Measurements from ENCODE around the gene FLVCR2.

FLVCR2 gene

GRCh38 chr14:75625034-75625433 lies 46.6 kb downstream of the FLVCR2 start:
- Histone ChIP-seq H3K9me3 (ENCODE audit: insufficient read depth, low read length) (no peaks in the 10 kb centered on the region), H3F3A (ENCODE audit: insufficient read depth) (no peaks in the 10 kb centered on the region), H3K79me2 (ENCODE audit: insufficient read depth, low read length) (no peaks in the 10 kb centered on the region), H4K20me1 (ENCODE audit: low read depth, low read length) (no peaks in the 10 kb centered on the region), H2AFZ (ENCODE audit: low read depth, low read length, severe bottlenecking) (no peak overlapping the region), H3K27me3 (ENCODE audit: low read length) (no peaks in the 10 kb centered on the region), H3K36me3 (ENCODE audit: low read length) (no peaks in the 10 kb centered on the region), H3K9me2 (replicated peaks; ENCODE audit: insufficient read depth, low read length) (no peaks in the 10 kb centered on the region), H3K27ac (ENCODE audit: low read depth, low read length) (no peak overlapping the region), H3K4me3 (ENCODE audit: insufficient read depth, low read length, poor library complexity, severe bottlenecking) (no peak overlapping the region), H3K9ac (ENCODE audit: low read length) (no peak overlapping the region), H3K4me2 (ENCODE audit: low read depth, low read length, poor library complexity, severe bottlenecking) (no peak overlapping the region)
- TF ChIP-seq EZH2phosphoT487 (conservative IDR thresholded peaks at IDR 0.05; ENCODE audit: low read length) (no peak), CTCF (IDR thresholded peaks at IDR 0.05; ENCODE audit: insufficient read depth, low read length, poor library complexity, severe bottlenecking) (no peak)

- no peaks in the 10 kb centered on the region for H3K9me2 ChIP-seq (replicated peaks; ENCODE audit: insufficient read depth, low read length)
- no peaks in the 10 kb centered on the region for H3K9me3 ChIP-seq (ENCODE audit: insufficient read depth, low read length)
- no peaks in the 10 kb centered on the region for H3F3A ChIP-seq (ENCODE audit: insufficient read depth)
- no peak overlapping the region for H2AFZ ChIP-seq (ENCODE audit: low read depth, low read length, severe bottlenecking)
- H3K36me3 ChIP-seq (ENCODE audit: low read length), result no peaks in the 10 kb centered on the region
- no peak overlapping the region for H3K4me3 ChIP-seq (ENCODE audit: insufficient read depth, low read length, poor library complexity, severe bottlenecking)
- no peak overlapping the region for H3K4me2 ChIP-seq (ENCODE audit: low read depth, low read length, poor library complexity, severe bottlenecking)
- H3K79me2 ChIP-seq (ENCODE audit: insufficient read depth, low read length), result no peaks in the 10 kb centered on the region
- no peaks in the 10 kb centered on the region for H4K20me1 ChIP-seq (ENCODE audit: low read depth, low read length)
- no peaks in the 10 kb centered on the region for H3K27me3 ChIP-seq (ENCODE audit: low read length)
- no peak for TF ChIP-seq CTCF (IDR thresholded peaks at IDR 0.05; ENCODE audit: insufficient read depth, low read length, poor library complexity, severe bottlenecking)
- no peak for TF ChIP-seq EZH2phosphoT487 (conservative IDR thresholded peaks at IDR 0.05; ENCODE audit: low read length)
- no peak overlapping the region for H3K27ac ChIP-seq (ENCODE audit: low read depth, low read length)
- H3K9ac ChIP-seq (ENCODE audit: low read length), result no peak overlapping the region
Observed at GRCh38 chr14:75626396-75626795, 48.0 kb downstream of the FLVCR2 start.

GRCh38 chr14:75626863-75627262 lies 48.4 kb downstream of the FLVCR2 start:
- Histone ChIP-seq H3K27me3 (ENCODE audit: low read length) (no peaks in the 10 kb centered on the region), H3K9me3 (ENCODE audit: insufficient read depth, low read length) (no peaks in the 10 kb centered on the region), H3K9me2 (replicated peaks; ENCODE audit: insufficient read depth, low read length) (no peaks in the 10 kb centered on the region), H3K9ac (ENCODE audit: low read length) (no peak overlapping the region), H3K79me2 (ENCODE audit: insufficient read depth, low read length) (no peaks in the 10 kb centered on the region), H3F3A (ENCODE audit: insufficient read depth) (no peaks in the 10 kb centered on the region), H2AFZ (ENCODE audit: low read depth, low read length, severe bottlenecking) (no peak overlapping the region), H3K27ac (ENCODE audit: low read depth, low read length) (no peak overlapping the region), H4K20me1 (ENCODE audit: low read depth, low read length) (no peaks in the 10 kb centered on the region), H3K4me3 (ENCODE audit: insufficient read depth, low read length, poor library complexity, severe bottlenecking) (no peak overlapping the region), H3K4me2 (ENCODE audit: low read depth, low read length, poor library complexity, severe bottlenecking) (no peak overlapping the region), H3K36me3 (ENCODE audit: low read length) (no peaks in the 10 kb centered on the region)
- TF ChIP-seq EZH2phosphoT487 (conservative IDR thresholded peaks at IDR 0.05; ENCODE audit: low read length), result no peak
- no peak for TF ChIP-seq CTCF (IDR thresholded peaks at IDR 0.05; ENCODE audit: insufficient read depth, low read length, poor library complexity, severe bottlenecking)
